ENCODE measurements around the gene EPN3.

Gene EPN3

GRCh38 chr17:50536683-50537646 lies 4.4 kb downstream of the EPN3 start:
- no peaks in the 10 kb centered on the region for H3K9me3 ChIP-seq (ENCODE audit: control insufficient read depth, low read length)
- H3K36me3 ChIP-seq (ENCODE audit: control insufficient read depth, insufficient read depth, low read length, severe bottlenecking): no peaks in the 10 kb centered on the region
- no peak overlapping the region for H3K4me3 ChIP-seq (ENCODE audit: low read length)
- H3K9ac ChIP-seq (ENCODE audit: low read length): no peak overlapping the region
- DNase-seq (ENCODE audit: low read depth): no peak
- H3K27me3 ChIP-seq (replicated peaks; ENCODE audit: control insufficient read depth, insufficient read depth, low read length): peaks cover 19% of the 10 kb centered on the region
- peaks cover 28% of the 10 kb centered on the region for H3K4me1 ChIP-seq (ENCODE audit: control insufficient read depth, insufficient read depth, low read length)

GRCh38 chr17:50537721-50538548 lies 5.4 kb downstream of the EPN3 start:
- no peak overlapping the region for H3K4me3 ChIP-seq (ENCODE audit: low read length)
- H3K36me3 ChIP-seq (ENCODE audit: control insufficient read depth, insufficient read depth, low read length, severe bottlenecking): no peaks in the 10 kb centered on the region
- H3K9ac ChIP-seq (ENCODE audit: low read length): peak overlapping the region; percentile 4
- H3K4me1 ChIP-seq (ENCODE audit: control insufficient read depth, insufficient read depth, low read length): peaks cover 33% of the 10 kb centered on the region
- peaks cover 9% of the 10 kb centered on the region for H3K27me3 ChIP-seq (replicated peaks; ENCODE audit: control insufficient read depth, insufficient read depth, low read length)
- no peak for DNase-seq (ENCODE audit: low read depth)
- H3K9me3 ChIP-seq (ENCODE audit: control insufficient read depth, low read length): no peaks in the 10 kb centered on the region

DNA sequence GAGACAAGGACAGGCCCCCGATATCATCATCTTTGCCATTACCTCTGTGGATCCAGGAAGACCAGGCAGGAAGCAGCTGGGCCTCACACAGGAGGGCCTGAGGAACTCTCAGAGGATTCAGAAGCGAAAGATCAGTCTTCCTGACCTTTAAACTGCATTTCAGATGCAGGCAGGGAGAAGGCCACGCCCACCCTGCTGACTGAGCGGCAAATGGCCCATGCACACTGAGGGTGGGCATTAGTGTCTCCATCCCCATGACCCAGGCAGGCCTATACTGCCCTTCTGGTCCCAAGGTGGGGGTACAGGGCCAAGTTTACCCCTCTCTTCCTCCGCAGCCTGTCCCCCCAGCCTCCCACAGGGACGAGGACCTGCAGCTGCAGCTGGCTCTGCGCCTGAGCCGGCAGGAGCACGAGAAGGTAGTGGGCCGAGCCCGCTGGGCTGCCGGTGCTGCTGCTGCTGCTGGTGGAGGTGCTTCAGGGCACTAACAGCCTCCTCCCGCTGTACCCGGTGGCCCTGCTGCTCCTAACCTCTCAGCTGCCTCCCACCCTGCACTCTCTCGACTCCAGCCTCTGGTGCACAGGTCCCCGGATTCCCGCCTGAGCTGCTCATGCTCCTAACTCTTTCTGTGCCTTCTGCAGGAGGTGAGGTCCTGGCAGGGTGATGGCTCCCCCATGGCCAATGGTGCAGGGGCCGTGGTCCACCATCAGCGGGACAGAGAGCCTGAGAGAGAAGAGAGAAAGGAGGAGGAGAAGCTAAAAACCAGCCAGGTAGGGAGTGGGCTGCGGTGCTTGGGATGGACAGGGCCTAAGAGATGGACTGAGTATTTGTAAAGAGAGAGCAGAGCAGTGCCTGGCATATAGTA lies 6.2 kb downstream of the EPN3 start:
- Histone ChIP-seq H3K4me1 (ENCODE audit: control insufficient read depth, insufficient read depth, low read length) (peaks cover 30% of the 10 kb centered on the region), H3K9me3 (ENCODE audit: control insufficient read depth, low read length) (no peaks in the 10 kb centered on the region), H3K27me3 (replicated peaks; ENCODE audit: control insufficient read depth, insufficient read depth, low read length) (peaks cover 4% of the 10 kb centered on the region), H3K9ac (ENCODE audit: low read length) (peak overlapping the region; percentile 4), H3K36me3 (ENCODE audit: control insufficient read depth, insufficient read depth, low read length, severe bottlenecking) (no peaks in the 10 kb centered on the region), H3K4me3 (ENCODE audit: low read length) (no peak overlapping the region)
- DNase-seq (ENCODE audit: low read depth): no peak

- Histone ChIP-seq H3K9me3 (ENCODE audit: control insufficient read depth, low read length) (no peaks in the 10 kb centered on the region), H3K4me1 (ENCODE audit: control insufficient read depth, insufficient read depth, low read length) (peaks cover 29% of the 10 kb centered on the region), H3K9ac (ENCODE audit: low read length) (no peak overlapping the region), H3K4me3 (ENCODE audit: low read length) (no peak overlapping the region), H3K27me3 (replicated peaks; ENCODE audit: control insufficient read depth, insufficient read depth, low read length) (no peaks in the 10 kb centered on the region), H3K36me3 (ENCODE audit: control insufficient read depth, insufficient read depth, low read length, severe bottlenecking) (no peaks in the 10 kb centered on the region)
- DNase-seq (ENCODE audit: low read depth): no peak
Measured at GRCh38 chr17:50539762-50540559, 7.4 kb downstream of the EPN3 start.

GRCh38 chr17:50540560-50541401 lies 8.2 kb downstream of the EPN3 start:
- DNase-seq (ENCODE audit: low read depth): no peak
- H3K4me1 ChIP-seq (ENCODE audit: control insufficient read depth, insufficient read depth, low read length): peaks cover 29% of the 10 kb centered on the region
- no peak overlapping the region for H3K4me3 ChIP-seq (ENCODE audit: low read length)
- no peaks in the 10 kb centered on the region for H3K9me3 ChIP-seq (ENCODE audit: control insufficient read depth, low read length)
- no peaks in the 10 kb centered on the region for H3K27me3 ChIP-seq (replicated peaks; ENCODE audit: control insufficient read depth, insufficient read depth, low read length)
- H3K9ac ChIP-seq (ENCODE audit: low read length): peak overlapping the region; percentile 85
- H3K36me3 ChIP-seq (ENCODE audit: control insufficient read depth, insufficient read depth, low read length, severe bottlenecking): no peaks in the 10 kb centered on the region

GRCh38 chr17:50541402-50541715 lies 8.8 kb downstream of the EPN3 start:
- Histone ChIP-seq H3K4me3 (ENCODE audit: low read length) (peak overlapping the region; percentile 84), H3K36me3 (ENCODE audit: control insufficient read depth, insufficient read depth, low read length, severe bottlenecking) (no peaks in the 10 kb centered on the region), H3K27me3 (replicated peaks; ENCODE audit: control insufficient read depth, insufficient read depth, low read length) (peaks cover 3% of the 10 kb centered on the region)

DNA sequence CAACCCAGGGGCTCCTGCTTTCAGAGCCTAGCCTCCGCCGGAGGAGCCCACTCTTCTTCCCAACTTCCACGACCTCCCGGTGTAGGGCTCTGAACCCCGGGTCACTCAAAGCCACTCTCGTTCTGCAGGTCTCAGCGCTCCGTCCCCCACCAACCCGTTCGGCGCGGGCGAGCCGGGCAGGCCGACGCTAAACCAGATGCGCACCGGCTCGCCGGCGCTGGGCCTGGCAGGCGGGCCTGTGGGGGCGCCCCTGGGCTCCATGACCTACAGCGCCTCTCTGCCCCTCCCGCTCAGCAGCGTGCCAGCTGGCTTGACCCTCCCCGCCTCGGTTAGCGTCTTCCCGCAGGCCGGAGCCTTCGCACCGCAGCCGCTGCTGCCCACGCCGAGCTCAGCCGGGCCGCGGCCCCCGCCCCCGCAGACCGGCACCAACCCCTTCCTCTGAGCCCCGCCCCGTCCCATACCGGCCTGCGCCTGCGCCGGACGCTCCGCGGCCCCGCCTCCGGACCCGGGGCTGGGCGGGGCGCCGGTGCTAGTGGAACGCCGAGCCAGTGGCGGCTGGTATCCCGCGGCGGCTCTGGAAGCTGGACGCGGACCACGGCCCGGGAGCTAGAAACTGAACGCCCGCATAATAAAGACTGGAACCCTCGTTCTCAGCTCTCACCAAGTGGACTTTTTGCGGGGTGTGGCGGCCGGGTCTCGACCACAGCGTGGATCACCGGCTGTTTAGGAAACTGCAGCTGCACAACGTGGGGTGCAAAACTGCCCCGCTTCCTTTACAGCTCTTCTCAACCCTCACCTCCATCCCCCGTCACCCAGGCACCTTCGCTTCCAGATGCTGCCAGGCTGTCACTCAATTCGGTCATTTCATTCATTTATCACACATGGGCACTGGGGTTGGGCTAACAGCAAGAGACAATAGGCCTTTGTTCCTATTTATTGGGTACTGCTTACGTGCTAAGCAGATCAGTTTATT lies 9.5 kb downstream of the EPN3 start:
- DNase-seq (ENCODE audit: low read depth): peak; percentile 96
- peaks cover 4% of the 10 kb centered on the region for H3K27me3 ChIP-seq (replicated peaks; ENCODE audit: control insufficient read depth, insufficient read depth, low read length)

More at GRCh38 chr17:50541402-50541715, 8.8 kb downstream of the EPN3 start:
- no peaks in the 10 kb centered on the region for H3K9me3 ChIP-seq (ENCODE audit: control insufficient read depth, low read length)
- H3K4me1 ChIP-seq (ENCODE audit: control insufficient read depth, insufficient read depth, low read length): peaks cover 29% of the 10 kb centered on the region
- peak overlapping the region; percentile 85 for H3K9ac ChIP-seq (ENCODE audit: low read length)
- DNase-seq (ENCODE audit: low read depth): no peak

GRCh38 chr17:50542795-50543774 lies 10.6 kb downstream of the EPN3 start:
- no peak for DNase-seq (ENCODE audit: low read depth)
- peak overlapping the region; percentile 85 for H3K9ac ChIP-seq (ENCODE audit: low read length)
- H3K4me3 ChIP-seq (ENCODE audit: low read length): peak overlapping the region; percentile 84
- peaks cover 4% of the 10 kb centered on the region for H3K27me3 ChIP-seq (replicated peaks; ENCODE audit: control insufficient read depth, insufficient read depth, low read length)
- peaks cover 33% of the 10 kb centered on the region for H3K4me1 ChIP-seq (ENCODE audit: control insufficient read depth, insufficient read depth, low read length)
- H3K9me3 ChIP-seq (ENCODE audit: control insufficient read depth, low read length): no peaks in the 10 kb centered on the region
- no peaks in the 10 kb centered on the region for H3K36me3 ChIP-seq (ENCODE audit: control insufficient read depth, insufficient read depth, low read length, severe bottlenecking)

More for the DNA sequence above, 9.5 kb downstream of the EPN3 start:
- Histone ChIP-seq H3K9me3 (ENCODE audit: control insufficient read depth, low read length) (no peaks in the 10 kb centered on the region), H3K9ac (ENCODE audit: low read length) (peak overlapping the region; percentile 85), H3K4me3 (ENCODE audit: low read length) (peak overlapping the region; percentile 84), H3K4me1 (ENCODE audit: control insufficient read depth, insufficient read depth, low read length) (peaks cover 29% of the 10 kb centered on the region), H3K36me3 (ENCODE audit: control insufficient read depth, insufficient read depth, low read length, severe bottlenecking) (no peaks in the 10 kb centered on the region)

Measured in adipocyte (in vitro differentiated cells).